HEK293 (cell line): Measurements from ENCODE around the gene PGAM5.

Experiments used
- CTCF ChIA-PET: fragments of 350-600 bp; formaldehyde crosslinking; extraction: SDS; loops from one replicate; lab custom pipeline; 2021; ENCODE audit warnings: antibody characterized with exemption; lab: Yijun Ruan, JAX
- POLR2A ChIA-PET: fragments of 300-600 bp; formaldehyde crosslinking; extraction: SDS; loops from one replicate; lab custom pipeline; 2020; ENCODE audit warnings: antibody characterized with exemption, inconsistent platforms; lab: Yijun Ruan, JAX
- H3K27ac ChIP-seq: fragments of 200-500 bp; sonication (Bioruptor generic); 2 replicates; pipeline ENCODE4 v1.5.1; 2014; ENCODE audit warnings: low read depth, low read length, control low read depth, inconsistent platforms; ENCODE audit errors: extremely low read depth
- H3K36me3 ChIP-seq, 2 experiments: fragments of 200-500 bp in 1 of 2; sonication (Bioruptor generic) in 1 of 2; 1 replicate in 1 of 2; 2 replicates in 1 of 2; pipeline ENCODE4 v1.5.1; 2014 to 2017; ENCODE audit warnings: inconsistent platforms in 2 of 2, low read length in 2 of 2; ENCODE audit not compliant: control insufficient read depth in 2 of 2, insufficient read depth in 1 of 2
- H3K4me1 ChIP-seq: fragments of 200-500 bp; sonication (Bioruptor generic); 2 replicates; pipeline ENCODE4 v1.5.1; 2014; ENCODE audit warnings: mild to moderate bottlenecking, low read length, inconsistent platforms; ENCODE audit not compliant: control insufficient read depth, insufficient read depth
- H3K4me3 ChIP-seq: 2 replicates; pipeline ENCODE4 v1.5.1; 2011; ENCODE audit warnings: low read depth, mild to moderate bottlenecking, control low read depth, low read length, moderate library complexity
- H3K9me3 ChIP-seq: fragments of 200-500 bp; sonication (Bioruptor generic); 2 replicates; pipeline ENCODE4 v1.5.1; 2014; ENCODE audit warnings: low read depth, low read length, inconsistent platforms; ENCODE audit not compliant: control insufficient read depth, insufficient read depth
- GLI4 ChIP-seq: fragments of 450-650 bp; formaldehyde crosslinking; IDR thresholded peaks from 2 replicates; pipeline ENCODE4 v1.5.1; 2016; ENCODE audit warnings: missing biosample characterization, missing genetic modification characterization
- GLIS2 ChIP-seq: fragments of 450-650 bp; formaldehyde crosslinking; IDR thresholded peaks from 2 replicates; pipeline ENCODE4 v1.5.1; 2016; ENCODE audit warnings: missing biosample characterization, missing genetic modification characterization
- KLF8 ChIP-seq: fragments of 450-650 bp; formaldehyde crosslinking; IDR thresholded peaks from 2 replicates; pipeline ENCODE4 v1.5.1; 2016; ENCODE audit warnings: missing biosample characterization, missing genetic modification characterization
- PRDM1 ChIP-seq: fragments of 450-650 bp; formaldehyde crosslinking; IDR thresholded peaks from 2 replicates; pipeline ENCODE4; 2016; ENCODE audit warnings: missing biosample characterization, missing genetic modification characterization
- SP3 ChIP-seq: fragments of 450-650 bp; formaldehyde crosslinking; IDR thresholded peaks from 2 replicates; pipeline ENCODE4 v1.5.1; 2016; ENCODE audit warnings: missing biosample characterization, missing genetic modification characterization
- YY1 ChIP-seq: fragments of 450-650 bp; formaldehyde crosslinking; IDR thresholded peaks from 2 replicates; pipeline ENCODE4 v1.5.1; 2018; ENCODE audit warnings: missing biosample characterization, missing genetic modification characterization
- ZBTB17 ChIP-seq: fragments of 450-650 bp; formaldehyde crosslinking; IDR thresholded peaks from 2 replicates; pipeline ENCODE4 v1.5.1; 2016; ENCODE audit warnings: missing biosample characterization, missing genetic modification characterization
- ZBTB20 ChIP-seq: fragments of 450-650 bp; formaldehyde crosslinking; IDR thresholded peaks from 2 replicates; pipeline ENCODE4 v1.5.1; 2016; ENCODE audit warnings: missing biosample characterization, missing genetic modification characterization
- ZBTB48 ChIP-seq: fragments of 450-650 bp; formaldehyde crosslinking; IDR thresholded peaks from 2 replicates; pipeline ENCODE4 v1.5.1; 2016; ENCODE audit warnings: missing biosample characterization, missing genetic modification characterization
- ZFHX2 ChIP-seq: fragments of 450-650 bp; formaldehyde crosslinking; conservative IDR thresholded peaks from 2 replicates; pipeline ENCODE4 v1.5.1; 2016; ENCODE audit warnings: missing biosample characterization, missing genetic modification characterization
- ZNF10 ChIP-seq: fragments of 450-650 bp; formaldehyde crosslinking; IDR thresholded peaks from 2 replicates; pipeline ENCODE4 v1.5.1; 2017; ENCODE audit warnings: missing biosample characterization, missing genetic modification characterization
- ZNF114 ChIP-seq: fragments of 450-650 bp; formaldehyde crosslinking; IDR thresholded peaks from 2 replicates; pipeline ENCODE4 v1.5.0; 2017; ENCODE audit warnings: missing biosample characterization, missing genetic modification characterization
- ZNF133 ChIP-seq: fragments of 450-650 bp; formaldehyde crosslinking; IDR thresholded peaks from 2 replicates; pipeline ENCODE4 v1.5.1; 2016; ENCODE audit warnings: missing biosample characterization, missing genetic modification characterization
- ZNF174 ChIP-seq: fragments of 450-650 bp; formaldehyde crosslinking; IDR thresholded peaks from 2 replicates; pipeline ENCODE4 v1.5.0; 2017; ENCODE audit warnings: missing biosample characterization, mild to moderate bottlenecking, missing genetic modification characterization
- ZNF23 ChIP-seq: fragments of 450-650 bp; formaldehyde crosslinking; IDR thresholded peaks from 2 replicates; pipeline ENCODE4 v1.5.1; 2016; ENCODE audit warnings: missing biosample characterization, missing genetic modification characterization, borderline replicate concordance
- ZNF302 ChIP-seq: fragments of 450-650 bp; formaldehyde crosslinking; IDR thresholded peaks from 2 replicates; pipeline ENCODE4 v1.5.1; 2016; ENCODE audit warnings: missing biosample characterization, missing genetic modification characterization, low read depth
- ZNF600 ChIP-seq: fragments of 450-650 bp; formaldehyde crosslinking; IDR thresholded peaks from 2 replicates; pipeline ENCODE4 v1.5.1; 2016; ENCODE audit warnings: missing biosample characterization, missing genetic modification characterization
- ZNF837 ChIP-seq: fragments of 450-650 bp; formaldehyde crosslinking; IDR thresholded peaks from 2 replicates; pipeline ENCODE4 v1.5.1; 2016; ENCODE audit warnings: missing biosample characterization, missing genetic modification characterization
- TF ChIP-seq, protein P1 (sequence below): fragments of 450-650 bp; formaldehyde crosslinking; IDR thresholded peaks from 2 replicates; pipeline ENCODE4 v1.5.1; 2016; ENCODE audit warnings: missing biosample characterization, missing genetic modification characterization
- TF ChIP-seq, protein P2 (sequence below): fragments of 450-650 bp; formaldehyde crosslinking; IDR thresholded peaks from 2 replicates; pipeline ENCODE4 v1.5.1; 2016; ENCODE audit warnings: missing biosample characterization, missing genetic modification characterization
- TF ChIP-seq, protein P3 (sequence below): fragments of 450-650 bp; formaldehyde crosslinking; IDR thresholded peaks from 2 replicates; pipeline ENCODE4 v1.5.1; 2016; ENCODE audit warnings: missing biosample characterization, missing genetic modification characterization
- TF ChIP-seq, protein P4 (sequence below): fragments of 450-650 bp; formaldehyde crosslinking; optimal IDR thresholded peaks from 2 replicates; pipeline ENCODE3; 2016; ENCODE audit warnings: missing biosample characterization, mild to moderate bottlenecking, missing genetic modification characterization
- TF ChIP-seq, protein P5 (sequence below): fragments of 450-650 bp; formaldehyde crosslinking; IDR thresholded peaks from 2 replicates; pipeline ENCODE4 v1.5.1; 2016; ENCODE audit warnings: missing biosample characterization, missing genetic modification characterization

PGAM5 gene

DNA sequence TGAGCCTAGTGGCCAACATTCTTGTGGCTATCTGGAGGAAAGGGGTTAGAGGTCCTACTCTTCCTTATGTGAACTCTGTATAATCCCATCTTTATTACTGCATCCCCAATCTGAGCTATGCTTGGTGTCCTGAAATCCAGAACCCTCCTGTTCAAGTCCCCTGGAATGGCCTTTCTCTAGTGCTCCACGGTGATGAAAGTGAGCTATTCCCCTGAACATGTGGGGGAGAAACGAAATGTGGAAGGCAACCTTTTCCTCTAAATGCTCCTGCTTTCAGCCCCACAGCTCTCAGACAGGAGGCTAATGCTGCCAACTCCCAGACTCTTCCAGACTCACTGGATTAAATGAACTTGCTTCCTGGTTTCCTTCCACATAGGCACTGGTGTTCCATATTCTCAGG lies 2.5 kb upstream of the PGAM5 start:
- ChIA-PET CTCF (interaction anchor here (0.8 kb wide), 1 partner anchor 473 kb away, joined by 3 read pairs; the partner anchor contains the start of gene ZNF268), POLR2A (no interaction called here)
- Histone ChIP-seq H3K4me3 (no peak overlapping the region), H3K9me3 (no peaks in the 10 kb centered on the region)
- peak; percentile 38; the same call in 1 of the 2 replicates for TF ChIP-seq ZNF600 (tag by site-specific recombination)
- TF ChIP-seq, protein P1, sequence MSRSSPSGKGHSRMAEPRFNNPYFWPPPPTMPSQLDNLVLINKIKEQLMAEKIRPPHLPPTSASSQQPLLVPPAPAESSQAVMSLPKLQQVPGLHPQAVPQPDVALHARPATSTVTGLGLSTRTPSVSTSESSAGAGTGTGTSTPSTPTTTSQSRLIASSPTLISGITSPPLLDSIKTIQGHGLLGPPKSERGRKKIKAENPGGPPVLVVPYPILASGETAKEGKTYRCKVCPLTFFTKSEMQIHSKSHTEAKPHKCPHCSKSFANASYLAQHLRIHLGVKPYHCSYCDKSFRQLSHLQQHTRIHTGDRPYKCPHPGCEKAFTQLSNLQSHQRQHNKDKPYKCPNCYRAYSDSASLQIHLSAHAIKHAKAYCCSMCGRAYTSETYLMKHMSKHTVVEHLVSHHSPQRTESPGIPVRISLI: no peak
- TF ChIP-seq YY1 (tag by site-specific recombination): no peak
- no peak for TF ChIP-seq ZNF174 (tag by site-specific recombination)
- peak; percentile 65 for TF ChIP-seq PRDM1 (tag by site-specific recombination)
- TF ChIP-seq, all 188 proteins: peak for 2
- H3K36me3 ChIP-seq: peaks cover 6 to 30% of the 10 kb centered on the region in 2 experiments; a peak in 2 of 3 replicates
- no peak overlapping the region for H3K27ac ChIP-seq
- H3K4me1 ChIP-seq: no peaks in the 10 kb centered on the region

DNA sequence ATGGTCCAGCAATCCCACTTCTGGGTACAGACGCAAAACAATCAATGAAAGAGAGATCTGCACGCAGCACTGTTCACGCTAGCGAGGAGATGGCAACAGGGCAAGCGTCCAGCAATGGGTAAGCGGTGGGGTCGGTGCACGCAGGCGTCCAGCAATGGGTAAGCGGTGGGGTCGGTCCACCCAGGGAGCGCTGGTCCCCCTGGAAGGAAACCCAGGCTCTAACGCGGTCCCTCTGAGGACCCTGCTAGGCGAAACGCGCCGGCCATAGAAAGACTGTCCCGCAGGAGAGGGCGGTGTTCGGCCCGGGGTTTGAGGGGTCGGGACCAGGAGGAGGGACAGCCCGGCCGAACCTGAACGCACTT lies 618 bp upstream of the PGAM5 start:
- Histone ChIP-seq H3K27ac (peak overlapping the region; percentile 87), H3K36me3 (peaks cover 10 to 29% of the 10 kb centered on the region in 2 experiments; a peak in 2 of 3 replicates), H3K4me3 (peak overlapping the region; percentile 83), H3K4me1 (no peaks in the 10 kb centered on the region), H3K9me3 (no peaks in the 10 kb centered on the region)
- ChIA-PET CTCF (no interaction called here), POLR2A (interaction anchor here (0.7 kb wide), 1 partner anchor 9 kb away, joined by 3 read pairs; no protein-coding TSS in a partner anchor)
- no peak for TF ChIP-seq ZNF23
- TF ChIP-seq ZBTB20 (tag by site-specific recombination): peak; percentile 45; the same call in 1 of the 2 replicates
- TF ChIP-seq ZNF837 (tag by site-specific recombination): no peak
- peak; percentile 49; the same call in 1 of the 2 replicates for TF ChIP-seq ZBTB48 (tag by site-specific recombination)
- TF ChIP-seq GLIS2 (tag by site-specific recombination): peak; percentile 51; the same call in 1 of the 2 replicates

DNA sequence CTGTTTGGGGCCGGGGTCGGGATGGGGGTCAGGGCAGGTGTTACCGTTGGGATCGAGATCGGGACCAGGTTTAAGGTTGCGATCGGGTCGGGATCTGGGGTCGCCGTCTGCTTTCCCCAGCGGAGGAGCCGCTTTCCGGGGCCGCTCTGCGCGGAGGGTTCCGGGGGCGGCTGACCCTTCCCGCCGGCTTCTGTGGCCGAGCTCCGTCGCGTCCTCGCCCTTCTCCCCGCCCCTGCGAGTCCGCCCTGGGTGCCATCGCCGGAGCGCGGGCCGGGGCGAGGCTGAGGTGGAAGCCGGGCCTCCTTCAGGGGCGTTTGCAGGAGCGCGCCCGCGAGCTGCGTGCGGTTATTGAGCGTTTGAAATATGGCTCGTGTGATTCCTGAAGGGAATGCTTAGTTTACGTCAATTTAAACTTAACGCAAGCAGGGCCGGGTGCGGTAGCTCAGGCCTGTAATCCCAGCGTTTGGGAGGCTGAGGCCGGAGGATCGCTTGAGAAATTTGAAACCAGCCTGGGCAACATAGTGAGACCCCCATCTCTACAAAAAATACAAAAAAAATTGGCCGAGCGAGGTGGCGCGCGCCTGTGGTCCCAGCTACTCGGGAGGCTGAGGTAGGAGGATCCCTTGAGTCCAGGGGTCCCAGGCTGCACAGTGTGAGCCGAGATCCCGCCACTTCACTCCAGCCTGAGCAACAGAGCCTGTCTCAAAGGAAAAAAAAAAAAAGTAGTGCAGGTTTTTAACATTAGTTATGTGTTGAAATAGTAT lies 620 bp downstream of the PGAM5 start:
- Histone ChIP-seq H3K36me3 (peaks cover 6 to 38% of the 10 kb centered on the region in 2 experiments; a peak in 2 of 3 replicates), H3K9me3 (no peaks in the 10 kb centered on the region), H3K4me1 (no peaks in the 10 kb centered on the region), H3K4me3 (peak overlapping the region; percentile 83), H3K27ac (peak overlapping the region; percentile 87)
- CTCF ChIA-PET: no interaction called here
- POLR2A ChIA-PET: interaction anchor here (0.6 kb wide), 1 partner anchor 21 kb away, joined by 3 read pairs; no protein-coding TSS in a partner anchor
- TF ChIP-seq SP3 (tag by site-specific recombination) (no peak), ZNF10 (no peak), ZNF133 (tag by site-specific recombination) (no peak), ZFHX2 (tag by site-specific recombination) (peak; percentile 10; the same call in 1 of the 2 replicates), ZNF114 (tag by site-specific recombination) (no peak), ZNF302 (tag by site-specific recombination) (no peak), ZBTB17 (tag by site-specific recombination) (peak; percentile 56), ZNF600 (tag by site-specific recombination) (0 out of 2 replicates have a peak, but pooled peaks have one; percentile 39), KLF8 (tag by site-specific recombination) (peak; percentile 50; the same call in 1 of the 2 replicates), GLI4 (tag by site-specific recombination) (no peak)
- TF ChIP-seq, protein P2, sequence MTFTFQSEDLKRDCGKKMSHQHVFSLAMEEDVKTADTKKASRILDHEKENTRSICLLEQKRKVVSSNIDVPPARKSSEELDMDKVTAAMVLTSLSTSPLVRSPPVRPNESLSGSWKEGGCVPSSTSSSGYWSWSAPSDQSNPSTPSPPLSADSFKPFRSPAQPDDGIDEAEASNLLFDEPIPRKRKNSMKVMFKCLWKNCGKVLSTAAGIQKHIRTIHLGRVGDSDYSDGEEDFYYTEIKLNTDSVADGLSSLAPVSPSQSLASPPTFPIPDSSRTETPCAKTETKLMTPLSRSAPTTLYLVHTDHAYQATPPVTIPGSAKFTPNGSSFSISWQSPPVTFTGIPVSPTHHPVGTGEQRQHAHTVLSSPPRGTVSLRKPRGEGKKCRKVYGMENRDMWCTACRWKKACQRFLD (tag by site-specific recombination): no peak
- TF ChIP-seq, protein P3, sequence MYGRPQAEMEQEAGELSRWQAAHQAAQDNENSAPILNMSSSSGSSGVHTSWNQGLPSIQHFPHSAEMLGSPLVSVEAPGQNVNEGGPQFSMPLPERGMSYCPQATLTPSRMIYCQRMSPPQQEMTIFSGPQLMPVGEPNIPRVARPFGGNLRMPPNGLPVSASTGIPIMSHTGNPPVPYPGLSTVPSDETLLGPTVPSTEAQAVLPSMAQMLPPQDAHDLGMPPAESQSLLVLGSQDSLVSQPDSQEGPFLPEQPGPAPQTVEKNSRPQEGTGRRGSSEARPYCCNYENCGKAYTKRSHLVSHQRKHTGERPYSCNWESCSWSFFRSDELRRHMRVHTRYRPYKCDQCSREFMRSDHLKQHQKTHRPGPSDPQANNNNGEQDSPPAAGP (tag by site-specific recombination): no peak
- TF ChIP-seq, protein P4, sequence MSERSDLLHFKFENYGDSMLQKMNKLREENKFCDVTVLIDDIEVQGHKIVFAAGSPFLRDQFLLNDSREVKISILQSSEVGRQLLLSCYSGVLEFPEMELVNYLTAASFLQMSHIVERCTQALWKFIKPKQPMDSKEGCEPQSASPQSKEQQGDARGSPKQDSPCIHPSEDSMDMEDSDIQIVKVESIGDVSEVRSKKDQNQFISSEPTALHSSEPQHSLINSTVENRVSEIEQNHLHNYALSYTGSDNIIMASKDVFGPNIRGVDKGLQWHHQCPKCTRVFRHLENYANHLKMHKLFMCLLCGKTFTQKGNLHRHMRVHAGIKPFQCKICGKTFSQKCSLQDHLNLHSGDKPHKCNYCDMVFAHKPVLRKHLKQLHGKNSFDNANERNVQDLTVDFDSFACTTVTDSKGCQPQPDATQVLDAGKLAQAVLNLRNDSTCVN (tag by site-specific recombination): peak; percentile 89
- TF ChIP-seq, protein P5, sequence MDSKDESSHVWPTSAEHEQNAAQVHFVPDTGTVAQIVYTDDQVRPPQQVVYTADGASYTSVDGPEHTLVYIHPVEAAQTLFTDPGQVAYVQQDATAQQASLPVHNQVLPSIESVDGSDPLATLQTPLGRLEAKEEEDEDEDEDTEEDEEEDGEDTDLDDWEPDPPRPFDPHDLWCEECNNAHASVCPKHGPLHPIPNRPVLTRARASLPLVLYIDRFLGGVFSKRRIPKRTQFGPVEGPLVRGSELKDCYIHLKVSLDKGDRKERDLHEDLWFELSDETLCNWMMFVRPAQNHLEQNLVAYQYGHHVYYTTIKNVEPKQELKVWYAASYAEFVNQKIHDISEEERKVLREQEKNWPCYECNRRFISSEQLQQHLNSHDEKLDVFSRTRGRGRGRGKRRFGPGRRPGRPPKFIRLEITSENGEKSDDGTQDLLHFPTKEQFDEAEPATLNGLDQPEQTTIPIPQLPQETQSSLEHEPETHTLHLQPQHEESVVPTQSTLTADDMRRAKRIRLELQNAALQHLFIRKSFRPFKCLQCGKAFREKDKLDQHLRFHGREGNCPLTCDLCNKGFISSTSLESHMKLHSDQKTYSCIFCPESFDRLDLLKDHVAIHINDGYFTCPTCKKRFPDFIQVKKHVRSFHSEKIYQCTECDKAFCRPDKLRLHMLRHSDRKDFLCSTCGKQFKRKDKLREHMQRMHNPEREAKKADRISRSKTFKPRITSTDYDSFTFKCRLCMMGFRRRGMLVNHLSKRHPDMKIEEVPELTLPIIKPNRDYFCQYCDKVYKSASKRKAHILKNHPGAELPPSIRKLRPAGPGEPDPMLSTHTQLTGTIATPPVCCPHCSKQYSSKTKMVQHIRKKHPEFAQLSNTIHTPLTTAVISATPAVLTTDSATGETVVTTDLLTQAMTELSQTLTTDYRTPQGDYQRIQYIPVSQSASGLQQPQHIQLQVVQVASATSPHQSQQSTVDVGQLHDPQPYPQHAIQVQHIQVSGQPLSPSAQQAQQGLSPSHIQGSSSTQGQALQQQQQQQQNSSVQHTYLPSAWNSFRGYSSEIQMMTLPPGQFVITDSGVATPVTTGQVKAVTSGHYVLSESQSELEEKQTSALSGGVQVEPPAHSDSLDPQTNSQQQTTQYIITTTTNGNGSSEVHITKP (tag by site-specific recombination): no peak
